Activated CD4-positive, alpha-beta T cell treated with anti-CD3 and anti-CD28 coated beads, Interleukin-2, Interleukin-4, amounts not matched to agents 100 ng/mL and 50 ng/mL, durations not matched to agents 16 hours and 8 hours (primary cell): ENCODE data around the gene FOXE3.

Experiments
- DNase-seq: peaks from one replicate; pipeline ENCODE4 v3.0.0-alpha.2; 2020; ENCODE audit warnings: low spot score

FOXE3 gene

DNA sequence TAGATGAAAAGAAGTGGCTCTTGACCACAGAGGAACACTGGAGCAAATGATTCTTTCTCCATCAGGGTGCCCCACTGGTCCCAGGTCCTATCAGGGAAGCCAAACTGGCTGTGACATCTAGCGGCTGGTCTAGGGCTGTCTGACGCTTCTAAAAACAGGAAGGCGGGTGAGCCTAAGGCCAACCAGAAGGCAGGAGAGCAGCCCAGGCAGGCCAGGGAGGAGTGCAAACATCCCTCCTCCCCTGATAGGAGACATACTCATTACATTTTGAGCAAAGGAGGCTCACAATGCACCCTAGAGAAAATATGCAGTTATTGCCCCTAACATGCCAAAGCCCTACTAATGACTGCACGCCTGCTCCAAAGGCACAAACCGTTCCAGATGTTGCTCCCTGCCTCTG is 10.4 kb upstream of the FOXE3 start:
- no peak for DNase-seq

DNA sequence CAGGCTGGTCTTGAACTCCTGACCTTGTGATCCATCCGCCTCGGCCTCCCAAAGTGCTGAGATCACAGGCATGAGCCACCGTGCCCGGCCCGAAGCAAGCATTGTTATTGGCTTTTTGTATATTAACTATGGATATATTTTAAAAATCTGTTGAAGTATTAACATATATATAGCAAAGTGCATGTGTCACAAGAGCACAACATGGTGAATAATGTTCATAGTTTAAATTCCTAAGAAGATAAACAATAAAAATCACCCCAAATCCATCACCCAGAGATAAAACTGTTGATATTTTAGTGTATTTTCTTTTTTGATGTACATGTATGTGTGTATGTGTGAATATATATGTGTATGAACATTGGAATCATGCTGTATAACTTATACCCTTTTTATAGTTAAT is 9.1 kb upstream of the FOXE3 start:
- DNase-seq, result no peak

DNA sequence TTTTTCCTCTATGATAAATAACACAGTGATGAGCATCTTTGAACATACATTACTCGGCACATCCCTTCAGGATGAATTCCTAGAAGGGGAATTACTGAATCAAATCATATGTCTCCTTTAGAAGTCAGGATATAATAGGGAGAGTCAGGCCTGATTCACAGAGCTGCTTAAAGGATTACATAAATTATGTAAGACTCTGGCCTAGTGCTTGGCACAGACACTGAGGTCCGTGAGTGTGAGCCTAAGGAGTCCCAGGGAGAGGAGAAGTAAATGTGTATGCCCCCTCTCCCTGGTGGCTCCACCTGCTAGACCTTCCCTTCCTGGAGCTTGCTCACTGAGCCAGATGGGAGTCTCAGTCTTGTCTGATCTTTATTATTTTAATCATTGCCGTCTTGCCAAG is 8.6 kb upstream of the FOXE3 start:
- no peak for DNase-seq

DNA sequence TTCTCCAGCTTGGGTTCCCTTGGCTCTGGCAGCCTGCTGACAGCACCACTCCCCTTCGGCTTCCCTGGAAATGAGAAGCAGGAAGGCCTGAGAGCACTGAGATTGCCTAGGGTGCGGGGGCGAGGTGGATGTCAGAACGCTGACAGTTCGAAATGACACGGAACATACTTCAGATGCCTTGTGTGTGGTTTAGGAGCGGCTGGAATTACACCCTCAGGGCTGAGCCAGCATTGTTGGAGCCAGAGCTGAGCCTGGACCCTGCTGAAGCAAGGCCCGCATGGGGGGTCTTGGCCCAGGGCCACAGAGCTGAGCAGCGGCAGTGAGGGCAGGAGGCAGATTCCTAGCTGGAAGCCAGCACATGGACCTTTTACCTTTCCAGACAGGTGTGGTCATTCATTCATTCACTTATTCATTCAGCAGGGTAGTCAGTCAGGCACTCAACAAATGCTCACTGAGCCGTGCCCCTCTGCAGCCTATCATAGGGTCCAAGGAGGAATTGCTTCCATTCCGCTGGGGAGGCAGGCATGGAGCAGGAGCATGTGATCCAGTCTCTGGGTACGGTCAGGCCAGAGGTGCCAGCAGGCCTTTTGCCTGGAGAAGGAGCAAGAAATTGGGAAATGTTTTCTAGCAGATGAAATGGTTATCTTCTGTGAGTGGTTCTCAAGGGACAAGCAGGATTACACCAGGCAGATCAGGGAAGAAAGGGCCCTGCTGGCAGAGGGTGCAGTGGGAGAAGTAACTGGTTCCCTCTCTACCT is 6.6 kb upstream of the FOXE3 start:
- no peak for DNase-seq

DNA sequence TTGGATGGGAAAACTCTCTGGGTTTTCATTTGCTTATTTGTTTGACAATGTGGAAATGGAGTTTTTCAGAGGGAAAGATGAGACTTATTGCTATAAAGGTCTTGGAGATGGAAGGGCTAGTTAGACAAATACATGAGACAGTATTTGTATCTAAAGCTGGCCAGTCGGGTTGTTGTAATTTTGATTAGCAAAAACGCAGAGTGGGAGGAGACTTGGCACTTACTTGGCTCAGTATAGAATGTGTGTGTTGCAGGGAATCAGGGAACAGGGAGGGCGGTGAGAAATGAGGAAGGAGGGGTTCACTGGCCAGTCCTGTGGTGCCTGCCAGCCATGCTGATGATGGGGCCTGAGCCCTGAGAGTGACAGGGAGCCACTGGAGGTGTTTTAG is 6.0 kb upstream of the FOXE3 start:
- DNase-seq, result no peak

DNA sequence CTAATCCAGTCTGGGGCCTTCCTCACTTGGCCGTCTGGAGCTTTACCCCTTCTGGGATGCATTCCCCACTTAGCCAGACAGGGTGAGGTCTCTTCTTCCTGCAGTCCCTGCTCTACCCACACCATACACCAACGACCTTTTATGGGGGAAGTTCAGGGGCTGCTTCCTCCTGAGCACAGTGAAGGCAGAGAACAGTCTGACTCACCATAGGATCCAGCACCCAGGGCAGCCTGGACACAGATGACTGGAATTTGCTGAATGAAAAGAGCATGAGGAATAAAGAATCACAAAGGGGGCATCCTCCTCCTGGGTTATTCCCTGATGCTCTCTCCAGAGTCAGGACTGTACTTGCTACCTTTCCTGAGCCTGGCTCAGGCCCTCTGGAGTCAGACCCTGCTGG is 4.6 kb upstream of the FOXE3 start:
- no peak for DNase-seq

DNA sequence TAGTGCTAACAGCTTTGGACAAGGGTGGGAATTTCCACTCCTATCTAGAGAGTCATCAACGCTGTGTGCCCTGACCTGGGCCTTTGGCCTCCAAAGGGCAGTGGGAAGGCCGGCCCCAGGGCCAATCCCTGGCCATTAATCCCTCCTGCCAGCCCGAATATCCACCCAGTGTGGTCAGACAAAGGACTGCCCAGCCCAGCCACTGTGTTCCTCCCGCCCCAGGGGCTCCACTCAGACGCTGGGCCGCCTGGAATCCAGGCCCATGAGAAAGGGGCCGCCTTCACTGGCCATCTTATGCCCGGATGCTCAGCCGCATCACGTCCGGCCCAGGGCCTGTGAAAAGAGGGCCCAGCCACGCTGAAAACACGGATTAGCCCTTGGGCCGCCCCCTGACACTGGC is 3.6 kb upstream of the FOXE3 start:
- DNase-seq, result no peak

DNA sequence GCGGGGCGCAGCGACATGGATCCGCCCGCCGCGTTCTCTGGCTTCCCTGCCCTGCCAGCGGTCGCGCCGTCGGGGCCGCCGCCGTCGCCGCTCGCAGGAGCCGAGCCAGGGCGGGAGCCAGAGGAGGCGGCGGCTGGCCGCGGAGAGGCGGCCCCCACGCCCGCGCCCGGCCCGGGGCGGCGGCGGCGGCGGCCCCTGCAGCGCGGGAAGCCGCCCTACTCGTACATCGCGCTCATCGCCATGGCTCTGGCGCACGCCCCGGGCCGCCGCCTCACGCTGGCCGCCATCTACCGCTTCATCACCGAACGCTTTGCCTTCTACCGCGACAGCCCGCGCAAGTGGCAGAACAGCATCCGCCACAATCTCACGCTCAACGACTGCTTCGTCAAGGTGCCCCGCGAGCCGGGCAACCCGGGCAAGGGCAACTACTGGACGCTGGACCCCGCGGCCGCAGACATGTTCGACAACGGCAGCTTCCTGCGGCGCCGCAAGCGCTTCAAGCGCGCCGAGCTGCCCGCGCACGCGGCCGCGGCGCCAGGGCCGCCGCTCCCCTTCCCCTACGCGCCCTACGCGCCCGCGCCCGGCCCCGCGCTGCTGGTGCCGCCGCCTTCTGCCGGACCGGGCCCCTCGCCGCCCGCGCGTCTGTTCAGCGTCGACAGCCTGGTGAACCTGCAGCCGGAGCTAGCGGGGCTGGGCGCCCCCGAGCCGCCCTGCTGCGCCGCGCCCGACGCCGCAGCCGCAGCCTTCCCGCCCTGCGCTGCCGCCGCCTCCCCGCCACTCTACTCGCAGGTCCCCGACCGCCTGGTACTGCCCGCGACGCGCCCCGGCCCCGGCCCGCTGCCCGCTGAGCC is 459 bp downstream of the FOXE3 start:
- DNase-seq, result no peak

DNA sequence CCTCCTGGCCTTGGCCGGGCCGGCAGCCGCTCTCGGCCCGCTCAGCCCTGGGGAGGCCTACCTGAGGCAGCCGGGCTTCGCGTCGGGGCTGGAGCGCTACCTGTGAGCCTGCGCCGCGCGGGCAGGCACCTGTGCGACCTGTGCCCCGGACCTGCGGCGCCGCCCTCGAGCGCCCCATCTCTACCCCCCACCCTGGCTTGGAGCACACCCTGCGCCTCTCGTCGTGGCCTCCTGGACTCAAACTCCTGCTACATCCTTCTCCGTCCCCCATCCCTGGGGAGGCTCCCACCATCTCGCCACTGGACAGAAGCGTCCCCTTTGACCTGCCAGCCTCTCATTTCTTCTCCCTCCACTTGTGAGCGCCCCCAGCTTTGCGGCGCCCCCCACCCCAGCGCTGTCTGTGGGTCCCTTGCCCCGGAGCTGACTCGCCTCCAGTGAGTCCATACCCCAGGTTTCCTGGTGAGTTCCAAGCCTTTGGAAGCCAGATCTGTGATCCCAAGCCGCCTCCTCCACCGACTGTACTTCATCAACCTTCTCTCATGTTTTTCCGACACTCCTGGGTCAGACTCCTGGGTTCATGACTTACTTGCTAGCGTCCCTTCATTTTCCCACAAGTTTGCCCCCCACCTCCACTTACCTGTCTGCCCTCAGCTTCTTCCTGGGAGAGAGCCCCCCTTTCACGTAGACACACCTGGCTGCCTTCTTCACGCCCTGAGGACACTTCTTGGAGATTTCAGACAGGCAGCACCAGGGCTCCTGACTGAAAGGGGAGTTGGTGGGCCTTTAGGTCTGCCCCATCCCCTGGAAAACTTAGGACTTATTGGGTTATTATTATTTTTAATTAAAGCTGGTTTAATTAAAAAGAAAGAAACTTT is 1.3 kb downstream of the FOXE3 start:
- no peak for DNase-seq

DNA sequence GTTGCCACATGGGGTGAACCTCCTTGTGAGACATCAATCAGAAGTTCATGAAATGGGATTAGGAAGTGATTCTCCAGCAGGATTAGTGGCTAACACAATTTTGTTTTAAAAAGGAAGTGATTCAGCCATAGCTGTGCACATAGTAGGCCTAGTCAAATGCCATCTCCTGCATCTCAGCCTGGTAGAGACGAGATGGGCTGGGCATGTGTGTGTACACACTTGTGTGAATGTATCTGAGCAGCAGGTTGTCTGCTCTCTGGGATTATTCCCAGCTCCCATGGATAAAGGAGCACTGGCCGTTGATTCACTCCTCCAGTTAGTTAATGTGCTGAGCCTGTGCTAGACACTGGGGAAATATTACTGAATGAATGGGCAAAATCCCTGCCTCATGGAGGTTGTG is 2.0 kb downstream of the FOXE3 start:
- DNase-seq, result no peak

DNA sequence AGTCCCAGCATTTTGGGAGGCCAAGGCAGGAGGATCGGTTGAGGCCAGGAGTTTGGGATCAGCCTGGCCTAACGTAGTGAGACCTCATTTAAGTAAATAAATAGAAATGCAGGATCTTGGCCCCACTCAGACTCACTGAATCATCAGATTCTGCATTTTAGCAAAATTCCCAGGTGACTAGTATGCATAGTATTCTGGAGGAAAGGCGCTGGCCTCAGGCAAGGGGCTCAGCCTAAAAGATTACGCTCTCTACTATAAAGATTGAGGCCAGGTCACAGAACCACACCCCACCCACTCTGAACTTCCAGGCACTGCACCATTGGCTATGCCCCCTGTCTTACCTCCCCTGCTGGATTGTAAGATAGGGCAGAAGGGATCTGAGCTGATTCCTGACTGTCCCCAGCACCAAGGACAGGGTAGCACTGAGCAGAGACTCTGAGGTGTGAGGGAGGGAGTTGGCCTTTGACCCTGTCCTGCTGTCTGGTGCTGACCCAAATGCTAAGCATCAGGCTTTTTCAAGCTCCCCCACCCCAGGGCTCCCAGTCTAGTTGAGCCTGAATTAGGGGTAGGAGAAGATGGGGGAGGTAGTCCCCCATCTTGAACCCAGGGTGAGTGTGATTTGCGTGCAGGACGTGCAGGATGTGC is 2.7 kb downstream of the FOXE3 start:
- no peak for DNase-seq

DNA sequence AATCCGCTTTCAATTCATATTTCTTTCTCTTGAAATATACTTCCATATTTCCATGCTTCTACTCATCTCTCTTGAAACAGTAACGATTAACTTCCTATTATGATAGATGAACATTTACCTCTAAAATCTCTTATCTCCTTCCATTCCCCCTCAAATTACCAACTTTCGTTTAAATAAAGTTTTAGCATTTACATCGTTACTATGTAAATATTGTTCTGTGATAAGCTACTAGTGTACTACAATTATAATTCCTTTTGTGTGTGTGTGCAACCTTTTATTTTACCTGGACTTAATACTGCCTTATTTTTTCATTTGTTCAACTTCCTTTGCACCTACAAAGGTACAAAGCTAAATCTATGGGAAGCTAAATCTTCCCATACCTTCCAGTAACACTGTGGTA is 4.5 kb downstream of the FOXE3 start:
- DNase-seq, result no peak

DNA sequence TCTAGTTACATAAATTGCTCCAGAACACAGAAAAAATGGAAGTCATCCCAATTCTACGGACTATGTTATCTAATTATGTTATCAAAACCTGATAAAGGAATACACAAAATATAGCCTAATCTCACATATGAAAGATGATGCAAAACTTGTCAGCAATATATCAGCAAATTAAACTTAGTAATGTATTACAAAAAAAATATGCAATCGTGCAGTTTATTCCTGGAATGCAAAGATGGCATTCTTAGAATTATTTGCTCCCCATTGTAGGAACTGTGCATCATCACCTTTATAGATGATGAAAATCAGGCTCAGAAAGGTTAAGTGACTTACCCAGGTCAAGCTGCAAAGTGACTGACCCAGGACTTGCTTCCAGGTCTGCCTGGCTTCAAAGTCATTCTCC is 7.8 kb downstream of the FOXE3 start:
- no peak for DNase-seq

DNA sequence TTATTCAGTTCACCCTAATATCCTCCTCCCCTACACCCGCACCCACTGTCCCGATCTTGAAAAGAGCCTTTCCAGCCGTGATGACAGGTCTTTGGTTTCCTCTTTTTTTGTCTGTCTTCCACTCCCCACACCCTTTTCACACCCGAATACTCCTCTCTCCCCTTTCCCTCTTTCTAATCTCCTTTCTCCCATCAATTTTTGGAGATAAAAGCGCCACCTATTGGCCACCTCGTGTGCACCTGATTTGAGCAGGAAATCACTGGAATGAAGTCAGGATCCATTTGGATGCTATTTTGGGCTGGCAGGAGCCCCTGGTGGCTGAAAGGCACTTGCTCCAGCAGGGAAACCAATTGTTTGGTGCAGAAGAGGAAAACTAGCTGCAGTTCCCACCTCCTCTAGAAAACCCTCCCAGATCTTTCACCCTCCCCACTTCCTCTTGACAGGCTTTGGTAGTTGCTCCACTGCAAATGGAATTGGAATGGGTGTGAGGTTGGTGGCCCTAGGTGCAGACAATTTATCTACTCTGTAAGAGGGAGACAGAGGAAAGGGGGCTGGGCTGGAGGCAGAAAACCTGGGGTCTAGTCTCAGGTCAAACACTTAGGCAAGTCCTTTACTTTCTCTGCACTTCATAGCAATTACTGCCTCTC is 8.4 kb downstream of the FOXE3 start:
- no peak for DNase-seq

DNA sequence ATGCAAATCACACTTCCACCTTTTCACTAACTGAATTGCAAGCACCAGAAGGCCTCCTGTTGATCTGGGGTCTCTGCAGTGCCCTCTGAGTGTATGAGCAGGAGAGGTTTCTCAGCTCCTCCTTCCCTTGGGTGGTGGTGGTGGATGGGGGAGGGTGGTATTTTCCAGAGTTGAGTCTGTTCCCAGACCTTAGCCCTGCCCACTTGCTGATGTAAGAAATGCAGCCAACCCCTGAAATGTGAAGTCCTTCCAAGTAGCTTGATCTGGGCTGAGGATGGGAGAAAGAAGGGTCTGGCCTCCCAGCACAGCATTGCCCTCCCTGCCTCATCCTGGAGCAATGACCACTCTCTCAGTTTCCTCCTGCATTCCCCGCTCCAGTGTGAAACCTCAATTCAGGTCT is 15.4 kb downstream of the FOXE3 start:
- peak; percentile 21 for DNase-seq

DNA sequence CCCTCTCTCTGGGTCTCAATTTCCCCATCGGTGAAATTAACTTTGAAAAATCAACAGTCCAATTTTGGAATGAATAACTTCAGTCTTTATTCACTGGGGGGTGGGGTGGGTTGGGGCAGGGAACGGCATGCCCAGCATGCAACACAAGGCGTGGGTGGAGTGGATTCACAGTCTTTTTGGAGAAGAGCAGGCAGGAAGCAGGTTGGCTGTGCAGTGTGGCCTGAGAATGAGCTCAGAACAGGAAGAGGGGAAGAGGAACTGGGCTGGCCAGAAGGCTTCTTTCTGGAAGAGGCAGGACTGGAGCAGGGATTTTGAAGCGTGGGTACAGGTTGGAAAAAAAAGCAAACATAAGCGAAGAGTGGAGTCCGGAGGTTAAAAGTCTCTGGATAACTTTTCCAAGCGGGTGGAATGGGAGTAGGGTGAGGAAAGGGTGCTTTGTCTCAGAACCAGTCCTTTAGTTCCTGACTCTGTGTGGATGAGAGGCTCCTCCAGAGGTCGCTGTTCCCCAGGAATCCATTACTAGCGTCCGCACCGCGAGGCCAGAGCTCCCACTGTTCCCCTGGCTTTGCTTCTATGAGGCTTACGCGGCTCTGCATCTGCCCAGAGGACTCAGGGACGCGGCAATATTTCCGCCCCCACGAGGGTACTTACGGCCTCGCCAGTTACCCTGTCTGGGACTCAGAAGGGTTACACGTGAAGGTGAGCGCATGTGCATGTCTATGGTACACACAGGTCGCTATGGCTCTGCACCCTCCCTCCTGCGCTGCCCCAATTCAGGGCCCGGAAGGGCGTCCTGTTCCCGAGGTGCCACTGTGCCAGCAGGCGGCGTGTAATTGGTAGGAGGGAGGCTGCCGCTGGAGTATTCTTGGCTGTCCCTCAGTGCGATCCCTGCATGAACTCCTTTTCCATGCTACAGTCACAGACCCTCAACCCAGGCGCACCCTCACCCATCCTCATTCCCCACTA is 16.3 kb downstream of the FOXE3 start:
- peak; percentile 56 for DNase-seq

DNA sequence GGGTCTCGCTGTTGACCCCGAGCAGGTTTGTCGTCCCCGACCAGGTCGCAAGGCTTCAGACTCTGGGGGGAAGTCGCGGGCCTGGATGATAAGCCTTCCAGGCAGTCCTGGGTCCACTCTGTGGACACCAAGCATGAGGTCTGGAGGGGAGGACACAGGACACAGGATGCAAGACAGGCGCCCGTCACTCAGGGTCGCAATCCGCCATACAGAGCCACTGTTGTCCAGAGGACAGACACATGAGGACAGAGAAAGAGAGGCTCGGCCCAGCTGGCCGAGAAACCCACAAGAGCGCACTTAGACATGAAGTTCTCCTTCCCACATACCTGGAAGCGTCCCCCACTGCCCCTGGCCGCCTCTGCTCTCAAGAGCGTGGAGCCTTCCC is 16.9 kb downstream of the FOXE3 start:
- no peak for DNase-seq

DNA sequence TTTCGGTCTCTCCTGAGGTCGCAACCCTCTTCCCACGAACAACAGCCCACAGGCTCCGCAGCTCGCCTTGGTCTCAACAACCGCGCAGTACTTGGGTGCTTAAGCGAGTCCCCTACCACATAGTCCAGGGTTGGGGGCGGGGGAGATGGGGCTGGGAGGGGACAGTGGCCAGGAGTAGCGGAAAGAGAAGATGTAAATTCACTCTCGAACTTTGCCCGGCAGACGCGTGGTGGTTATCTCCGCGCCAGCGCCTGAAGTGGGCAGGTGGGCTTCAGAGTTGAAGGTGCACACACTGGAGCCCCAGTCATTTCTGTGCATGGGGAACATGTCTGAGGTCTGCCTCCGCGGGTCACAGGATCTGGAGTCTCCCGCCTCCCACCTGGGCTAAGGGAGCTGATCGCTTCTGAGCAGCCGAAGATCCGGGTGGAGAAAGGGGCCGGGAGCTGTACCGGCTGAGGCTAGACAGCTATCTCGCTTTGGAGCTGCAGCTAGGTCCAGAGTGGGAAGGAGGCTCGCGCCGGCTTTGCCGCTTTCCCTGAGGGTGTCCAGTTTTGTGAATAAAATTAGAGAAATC is 17.5 kb downstream of the FOXE3 start:
- no peak for DNase-seq

DNA sequence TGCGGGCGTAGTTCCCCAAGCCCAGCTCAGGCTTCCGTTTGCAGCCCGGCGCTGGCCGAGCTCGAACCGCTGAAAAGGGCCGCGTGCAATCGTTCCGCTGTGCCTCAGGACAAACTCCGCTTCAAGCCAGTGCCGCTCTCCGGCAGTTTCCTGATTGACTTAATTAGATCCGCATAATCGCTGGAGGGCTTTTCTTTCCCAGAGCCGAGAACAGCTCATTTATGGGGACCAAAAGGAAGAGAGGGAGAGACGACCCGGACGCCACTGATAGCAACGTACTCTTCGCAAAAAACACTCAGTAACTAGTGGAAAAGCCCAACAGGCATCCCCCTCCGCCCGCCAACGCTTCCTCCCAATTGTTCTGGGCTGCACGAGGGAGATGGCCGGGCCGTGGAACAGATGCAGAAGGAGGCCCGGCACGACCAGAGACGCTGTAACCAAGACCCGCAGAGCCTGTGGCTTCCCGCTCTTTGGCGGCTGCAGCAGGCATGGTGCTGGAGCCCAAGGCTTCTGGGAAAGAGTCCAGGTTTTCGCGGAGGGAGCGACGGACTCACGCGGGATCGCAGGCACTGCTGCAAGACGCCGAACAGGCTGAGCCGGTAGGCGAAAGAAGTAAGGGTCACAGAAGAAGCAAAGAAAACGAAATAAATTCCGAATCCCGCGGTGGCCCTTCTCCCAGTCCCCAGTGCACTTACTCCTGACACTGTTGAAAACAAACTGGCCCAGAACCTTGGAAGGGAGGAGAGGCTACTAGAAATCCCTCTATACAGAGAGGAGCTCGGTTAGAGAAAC is 18.2 kb downstream of the FOXE3 start:
- DNase-seq, result no peak
